Fibroblast of skin of back (primary cell): Measurements from ENCODE around the gene DHRS7C.
"Not testable (repeated sequence)": the region's sequence is repeated elsewhere in the genome, so short reads cannot be mapped to it uniquely, and the experiment has no call there.

Experiments
- DNase-seq: peaks from one replicate; pipeline ENCODE4 v3.0.0-alpha.2; 2013

Gene DHRS7C

GRCh38 chr17:9810100-9810949 lies 18.9 kb upstream of the DHRS7C start:
- DNase-seq: no peak

- no peak for DNase-seq
These were observed 18.0 kb upstream of the DHRS7C start for GRCh38 chr17:9809409-9809808.

GRCh38 chr17:9806699-9807098 lies 15.3 kb upstream of the DHRS7C start:
- no peak for DNase-seq

- no peak for DNase-seq
These were observed 14.4 kb upstream of the DHRS7C start for GRCh38 chr17:9805769-9806168.

GRCh38 chr17:9802697-9803096 lies 11.3 kb upstream of the DHRS7C start:
- peak; percentile 17 for DNase-seq

GRCh38 chr17:9802294-9802693 lies 10.9 kb upstream of the DHRS7C start:
- peak; percentile 36 for DNase-seq

GRCh38 chr17:9801505-9801904 lies 10.1 kb upstream of the DHRS7C start:
- no peak for DNase-seq

- DNase-seq: no peak
These were observed 7.3 kb upstream of the DHRS7C start for GRCh38 chr17:9798724-9799123.

- DNase-seq: no peak
These were observed 6.6 kb upstream of the DHRS7C start for GRCh38 chr17:9798008-9798407.

GRCh38 chr17:9792181-9792840 lies 919 bp upstream of the DHRS7C start:
- DNase-seq: no peak

GRCh38 chr17:9790316-9790715 lies 1.1 kb downstream of the DHRS7C start:
- no peak for DNase-seq

- DNase-seq: no peak
These were observed 2.8 kb downstream of the DHRS7C start for GRCh38 chr17:9788601-9789000.

GRCh38 chr17:9784544-9784943 lies 6.8 kb downstream of the DHRS7C start:
- no peak for DNase-seq

- not testable (repeated sequence) for DNase-seq
These were observed 7.9 kb downstream of the DHRS7C start for GRCh38 chr17:9783465-9783864.

- DNase-seq: no peak
These were observed 8.3 kb downstream of the DHRS7C start for GRCh38 chr17:9783050-9783449.

GRCh38 chr17:9780552-9780951 lies 10.8 kb downstream of the DHRS7C start:
- no peak for DNase-seq

- no peak for DNase-seq
These were observed 14.5 kb downstream of the DHRS7C start for GRCh38 chr17:9776911-9777310.

GRCh38 chr17:9772658-9773057 lies 18.7 kb downstream of the DHRS7C start:
- DNase-seq: no peak

- DNase-seq: no peak
These were observed 19.9 kb downstream of the DHRS7C start for GRCh38 chr17:9771465-9771864.

- DNase-seq: no peak
These were observed 22.2 kb downstream of the DHRS7C start for GRCh38 chr17:9769036-9769695.

GRCh38 chr17:9768381-9768934 lies 22.9 kb downstream of the DHRS7C start:
- DNase-seq: peak; percentile 28

GRCh38 chr17:9767432-9767991 lies 23.9 kb downstream of the DHRS7C start:
- no peak for DNase-seq

GRCh38 chr17:9766970-9767369 lies 24.4 kb downstream of the DHRS7C start:
- no peak for DNase-seq
